GM12878 (cell line): Measurements from ENCODE around the gene FPGS. TPM values are rescaled to one million over a fixed set of nuclear protein-coding genes. Genes with fewer than 3 reads are reported as not detected.

Experiments
- ATF3 ChIP-seq: IDR thresholded peaks from 2 replicates; pipeline ENCODE4 v1.6.1; 2011; ENCODE audit warnings: low read depth, mild to moderate bottlenecking, low read length, moderate library complexity, borderline replicate concordance; ENCODE audit errors: extremely low read depth
- CUX1 ChIP-seq: IDR thresholded peaks from 2 replicates; pipeline ENCODE4 v1.6.1; 2012; ENCODE audit warnings: improper control_type of control experiment, low read depth, low read length; ENCODE audit not compliant: insufficient replicate concordance
- E2F8 ChIP-seq: fragments of 450-650 bp; IDR thresholded peaks from 2 replicates; pipeline ENCODE4 v1.6.1; 2018; ENCODE audit warnings: mild to moderate bottlenecking, low read depth, moderate library complexity; ENCODE audit not compliant: partially characterized antibody
- HDAC2 ChIP-seq: fragments of 200-600 bp; sonication (generic); IDR thresholded peaks from 2 replicates; pipeline ENCODE4 v1.6.1; 2017
- KLF5 ChIP-seq: fragments of 450-650 bp; IDR thresholded peaks from 2 replicates; pipeline ENCODE4 v1.6.1; 2014; ENCODE audit warnings: mild to moderate bottlenecking; ENCODE audit not compliant: partially characterized antibody
- MXI1 ChIP-seq: fragments of 150-350 bp; IDR thresholded peaks from 2 replicates; pipeline ENCODE4 v1.6.1; 2011; ENCODE audit warnings: low read depth, mild to moderate bottlenecking, inconsistent platforms, low read length, improper control_type of control experiment
- POLR2AphosphoS5 ChIP-seq: IDR thresholded peaks from 2 replicates; pipeline ENCODE4 v1.6.1; 2011; ENCODE audit warnings: mild to moderate bottlenecking, low read length, inconsistent platforms
- ZNF384 ChIP-seq: IDR thresholded peaks from 2 replicates; pipeline ENCODE4 v1.6.1; 2012; ENCODE audit warnings: low read depth, mild to moderate bottlenecking, low read length, improper control_type of control experiment, borderline replicate concordance
- polyA plus RNA-seq, 11 experiments: library from polyadenylated mRNA; depleted of rRNA in 4 of 11; unstranded in 6 of 11; stranded (reverse) in 5 of 11; fragments of >200 nt; fragmentation: Nextera tagmentation in 4 of 11; fragmentation: Illumina TruSeq in 1 of 11; extraction: Ambion mirVana in 4 of 11; extraction: Trizol in 1 of 11; gene quantifications; 1 replicate in 1 of 11; 2 replicates in 10 of 11; pipeline versions ENCODE4 v1.2.1 to v1.2.3, GENCODE V29; 2011 to 2016; ENCODE audit warnings: inconsistent platforms in 2 of 11, missing spikeins in 2 of 11, low read depth in 1 of 11
- total RNA-seq, 4 experiments: library from RNA; depleted of rRNA in 3 of 4; stranded (reverse); fragments of >200 nt in 3 of 4; fragmentation: Illumina TruSeq in 1 of 4; extraction: Trizol in 1 of 4; gene quantifications; 2 replicates each; pipeline versions ENCODE4 v1.2.1 to v1.2.3, GENCODE V29; 2013 to 2021

The FPGS gene
- total and polyA plus RNA-seq, 10 of the 15 experiments (the other 5 are each of a cell fraction or from before 2014, with no cell fraction given), result 1.2 to 127 (median 80.4) TPM

- TF ChIP-seq CUX1 (no peak), HDAC2 (no peak), ATF3 (no peak), E2F8 (no peak), KLF5 (no peak), ZNF384 (no peak), MXI1 (no peak), POLR2AphosphoS5 (no peak)
These were observed 46.2 kb downstream of the FPGS start (continued) for GRCh38 chr9:127848756-127849504.
